Thoracic aorta (tissue), 2 donors: ENCODE measurements around the gene MYADML2. TPM values are rescaled to one million over a fixed set of nuclear protein-coding genes. Genes with fewer than 3 reads are reported as not detected.

Experiments
- ATAC-seq: fragments of 150-250 bp; one replicate; pipeline ENCODE4 v1.8.0; 2017; ENCODE audit warnings: low read depth; ENCODE audit not compliant: insufficient number of reproducible peaks, low FRiP score
- DNase-seq: peaks from one replicate; pipeline ENCODE4 v3.0.0-alpha.2; 2020; ENCODE audit warnings: low spot score
- H3K27ac ChIP-seq, 2 donors: fragments of 200-600 bp; sonication (generic); 1 replicate in 1 of 2; 2 replicates in 1 of 2; pipeline ENCODE4 v1.5.1; 2016; ENCODE audit warnings: mild to moderate bottlenecking in 2 of 2, moderate library complexity in 2 of 2
- H3K27me3 ChIP-seq: fragments of 200-600 bp; sonication (generic); replicated peaks from 2 replicates; pipeline ENCODE4 v1.6.0; 2016; ENCODE audit warnings: mild to moderate bottlenecking; ENCODE audit not compliant: insufficient read depth
- H3K36me3 ChIP-seq: fragments of 200-600 bp; sonication (generic); one replicate; pipeline ENCODE4 v1.5.1; 2016
- H3K4me1 ChIP-seq, 2 donors: fragments of 200-600 bp; sonication (generic); 1 replicate in 1 of 2; 2 replicates in 1 of 2; pipeline versions ENCODE4 v1.5.1 to v1.6.0; 2016; ENCODE audit warnings: low read depth in 2 of 2, mild to moderate bottlenecking in 1 of 2; ENCODE audit not compliant: control insufficient read depth in 1 of 2
- H3K4me3 ChIP-seq: fragments of 200-600 bp; sonication (generic); 2 replicates; pipeline ENCODE4 v1.5.1; 2016; ENCODE audit warnings: mild to moderate bottlenecking
- H3K9me3 ChIP-seq: fragments of 200-600 bp; sonication (generic); 2 replicates; pipeline ENCODE4 v1.5.1; 2016
- CTCF ChIP-seq: fragments of 200-600 bp; sonication (generic); IDR thresholded peaks from one replicate; pipeline ENCODE4 v1.5.1; 2019; ENCODE audit warnings: antibody characterized with exemption
- total RNA-seq, 2 donors: library from RNA; depleted of rRNA; stranded (reverse); fragments of >200 nt; gene quantifications; one replicate each; pipeline versions ENCODE4 v1.1.0 to v1.2.3, GENCODE V29; 2016

Gene MYADML2
- total RNA-seq, 2 donors from 2014 or later, result not detected

- H3K27ac ChIP-seq, result no peak overlapping the region
- ATAC-seq, result no peak
- H3K4me1 ChIP-seq, result peaks cover 9 to 13% of the 10 kb centered on the region in 2 donors
- H3K36me3 ChIP-seq, result peaks cover 13% of the 10 kb centered on the region
- no peak for TF ChIP-seq CTCF
- H3K9me3 ChIP-seq, result no peaks in the 10 kb centered on the region
- no peak overlapping the region for H3K4me3 ChIP-seq
- no peak for DNase-seq
- H3K27me3 ChIP-seq, result no peaks in the 10 kb centered on the region
These were observed 43.0 kb downstream of the MYADML2 start for GRCh38 chr17:81903896-81904599.

- H3K27me3 ChIP-seq, result no peaks in the 10 kb centered on the region
- H3K36me3 ChIP-seq, result peaks cover 19% of the 10 kb centered on the region
- H3K9me3 ChIP-seq, result no peaks in the 10 kb centered on the region
- H3K4me3 ChIP-seq, result no peak overlapping the region
- ATAC-seq, result no peak
- H3K27ac ChIP-seq, result no peak overlapping the region
- no peak for TF ChIP-seq CTCF
- peaks cover 9 to 13% of the 10 kb centered on the region in 2 donors for H3K4me1 ChIP-seq
- no peak for DNase-seq
These were observed 43.6 kb downstream of the MYADML2 start for GRCh38 chr17:81903415-81903831.

- Histone ChIP-seq H3K9me3 (no peaks in the 10 kb centered on the region), H3K27ac (no peak overlapping the region), H3K4me1 (peaks cover 9 to 13% of the 10 kb centered on the region in 2 donors), H3K27me3 (no peaks in the 10 kb centered on the region), H3K4me3 (peak overlapping the region; percentile 68), H3K36me3 (peaks cover 25% of the 10 kb centered on the region)
- no peak for TF ChIP-seq CTCF
- DNase-seq, result no peak
- no peak for ATAC-seq
These were observed 44.2 kb downstream of the MYADML2 start for GRCh38 chr17:81902653-81903414.

- DNase-seq (no peak), ATAC-seq (no peak)
- Histone ChIP-seq H3K9me3 (no peaks in the 10 kb centered on the region), H3K27ac (no peak within 1 kb of the TSS), H3K4me1 (peaks cover 9 to 13% of the 10 kb centered on the region in 2 donors), H3K36me3 (peaks cover 29% of the 10 kb centered on the region), H3K4me3 (peak within 1 kb of the TSS; percentile 68), H3K27me3 (no peaks in the 10 kb centered on the region)
- no peak for TF ChIP-seq CTCF
These were observed 44.9 kb downstream of the MYADML2 start, which contains the start of gene NPB for GRCh38 chr17:81902023-81902652. Gene NPB (plus strand): TSS chr17:81902238. CDS start chr17:81902278, 40 bp downstream.
